NCI-H2081 (cell line): ENCODE measurements around the gene SMIM21.

Source experiments
- DNase-seq, 2 experiments: peaks; one replicate each; lab custom pipeline; 2025; lab: John Stamatoyannopoulos, UW

The SMIM21 gene

GRCh38 chr18:75422341-75422910 lies 5.1 kb downstream of the SMIM21 start:
- no peak for DNase-seq

DNA sequence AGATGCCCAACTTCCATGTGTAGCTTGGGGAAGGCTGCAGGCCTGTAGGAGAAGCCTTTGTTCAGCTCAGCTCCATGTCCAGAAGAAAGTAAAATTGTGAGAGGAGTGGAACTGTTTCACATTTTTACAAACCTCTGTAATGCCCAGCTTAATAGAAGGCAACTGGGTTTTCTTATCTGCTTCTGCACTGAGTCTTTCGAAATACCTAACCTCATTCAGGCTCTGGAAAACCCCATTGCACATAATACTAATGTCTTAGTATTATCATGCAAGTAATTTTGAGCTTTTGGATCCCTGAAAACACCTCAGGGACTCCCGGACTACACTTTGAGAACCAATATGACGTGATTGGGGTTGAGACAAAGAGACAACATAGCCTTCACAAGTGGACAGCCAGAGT lies 5.8 kb downstream of the SMIM21 start:
- DNase-seq, result no peak

DNA sequence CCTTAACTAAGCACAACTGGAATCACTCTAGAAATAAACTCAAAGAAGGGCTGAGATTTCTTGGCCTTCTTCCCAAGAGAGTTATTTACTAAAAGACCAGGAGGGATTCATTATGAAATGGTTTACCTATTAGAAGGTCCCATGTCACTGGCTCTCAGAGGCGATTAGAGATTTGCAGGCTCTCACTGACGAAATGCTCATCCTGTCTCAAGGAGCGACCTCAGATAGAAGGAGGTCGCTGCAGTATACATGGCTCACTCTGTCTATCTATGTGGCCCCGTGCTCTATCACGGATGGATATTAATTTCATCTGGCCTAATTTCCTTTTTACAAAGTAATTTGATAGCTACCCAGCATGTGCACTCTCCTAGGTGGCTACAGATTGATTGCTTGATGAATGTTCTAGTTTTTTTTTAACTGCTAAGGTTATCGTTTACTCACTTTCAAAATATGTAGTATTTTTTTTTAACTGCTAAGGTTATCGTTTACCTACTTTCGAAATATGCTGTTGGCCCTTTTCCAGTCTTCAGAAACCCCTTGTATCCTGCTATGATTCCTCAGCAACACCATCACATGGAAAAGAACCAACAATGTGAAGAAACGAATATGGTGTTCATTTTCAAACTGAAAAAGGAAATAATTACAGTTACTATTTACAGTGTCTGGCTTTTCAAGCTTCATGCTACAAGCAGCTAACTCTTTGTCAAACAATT lies 9.1 kb downstream of the SMIM21 start:
- peak in 1 of 2 experiments; percentile 38 for DNase-seq

GRCh38 chr18:75410611-75411010 lies 16.9 kb downstream of the SMIM21 start:
- DNase-seq, result no peak

- DNase-seq, result no peak
These were observed 17.7 kb downstream of the SMIM21 start for GRCh38 chr18:75409806-75410205.

DNA sequence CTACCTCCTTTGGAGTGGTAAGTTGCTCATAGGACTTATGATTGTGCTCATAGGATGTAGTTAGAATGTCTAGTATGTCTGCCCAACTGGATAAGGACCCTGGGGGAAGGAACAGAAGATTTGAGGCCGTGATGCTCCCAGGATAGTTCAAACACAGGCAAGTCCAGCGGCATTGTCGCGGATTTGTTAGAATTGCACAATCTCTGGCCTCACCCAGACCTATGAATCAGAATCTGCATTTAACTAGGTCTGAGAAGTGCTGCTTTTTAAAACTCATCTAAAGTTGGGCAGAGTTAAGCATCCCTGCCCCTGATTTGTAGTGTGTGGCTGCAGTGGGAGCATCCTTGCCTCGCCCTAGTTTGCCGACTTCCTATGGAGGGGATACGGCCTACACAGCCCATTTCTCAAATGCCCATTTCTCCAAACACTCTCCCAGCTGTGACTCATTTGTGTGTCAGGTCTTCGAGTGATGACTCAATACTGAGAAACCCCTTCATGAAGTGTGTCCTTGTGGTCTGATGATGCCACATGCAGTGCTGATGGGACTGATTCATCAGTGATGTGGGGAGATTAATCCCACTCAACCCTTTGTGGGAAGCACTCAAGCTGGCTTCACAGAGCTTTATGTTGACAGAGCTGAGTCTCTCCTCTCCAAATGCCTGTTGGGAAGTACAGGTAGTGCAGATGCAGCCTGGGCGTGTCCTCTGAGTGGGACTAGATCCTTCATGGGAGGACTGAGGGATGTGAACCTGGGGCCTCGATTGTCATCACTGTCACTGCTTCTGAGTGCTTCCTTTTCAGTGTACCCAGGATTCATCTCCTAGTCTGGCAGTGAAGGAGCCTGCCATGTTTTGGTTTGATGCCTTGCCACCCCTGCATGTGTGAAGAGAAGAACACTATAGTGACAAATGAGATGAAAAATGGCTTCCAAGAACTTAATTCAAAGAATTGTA lies 18.7 kb downstream of the SMIM21 start:
- DNase-seq, result no peak

DNA sequence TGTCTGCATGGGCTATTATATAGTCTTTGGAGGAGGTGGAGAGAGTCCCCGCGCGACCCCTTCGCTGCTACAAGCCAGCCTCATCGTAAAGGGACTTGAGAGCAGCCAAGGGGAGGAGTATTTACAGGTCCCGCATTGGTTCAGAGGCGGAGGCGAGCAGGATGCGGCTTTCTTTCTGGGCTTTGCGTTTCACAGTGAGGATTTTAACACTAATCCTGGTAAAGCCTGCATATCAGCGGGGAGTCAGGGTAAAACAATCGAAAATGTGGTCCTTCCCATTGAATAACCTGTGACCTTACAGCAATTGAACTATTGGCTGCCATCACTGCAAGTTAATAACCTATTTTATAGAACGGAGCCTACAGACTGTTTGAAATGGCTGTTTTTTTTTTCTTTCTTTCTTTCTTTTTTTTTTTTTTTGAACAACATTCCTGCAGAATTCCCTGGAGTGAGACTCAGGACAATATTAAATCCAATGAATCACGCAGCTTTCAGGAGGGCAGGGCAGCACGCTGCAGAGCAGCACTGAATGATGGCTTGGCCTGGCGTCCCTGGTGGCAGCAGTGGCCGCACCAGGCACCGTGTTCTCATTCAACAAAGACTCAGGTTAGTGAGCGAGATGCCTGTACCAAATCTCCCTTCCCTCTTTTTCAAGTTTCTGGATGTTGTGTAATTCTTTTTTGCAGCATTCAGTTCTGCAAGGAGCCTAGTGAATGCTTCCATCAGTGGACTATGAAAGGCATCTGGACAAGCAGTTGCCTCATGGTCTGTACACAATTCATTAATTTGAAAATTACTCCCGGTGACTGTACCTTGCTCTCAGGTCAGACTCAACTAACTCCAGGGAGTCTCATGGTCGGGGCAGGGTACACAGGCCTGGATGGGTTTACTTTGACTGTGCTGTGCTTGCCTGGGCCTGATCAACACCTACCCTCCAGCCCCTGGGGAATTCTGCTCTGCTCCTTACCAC lies 19.8 kb downstream of the SMIM21 start:
- no peak for DNase-seq

GRCh38 chr18:75406491-75407445 lies 20.7 kb downstream of the SMIM21 start:
- DNase-seq, result no peak

- DNase-seq, result no peak
These were observed 22.2 kb downstream of the SMIM21 start for GRCh38 chr18:75405351-75405750.

DNA sequence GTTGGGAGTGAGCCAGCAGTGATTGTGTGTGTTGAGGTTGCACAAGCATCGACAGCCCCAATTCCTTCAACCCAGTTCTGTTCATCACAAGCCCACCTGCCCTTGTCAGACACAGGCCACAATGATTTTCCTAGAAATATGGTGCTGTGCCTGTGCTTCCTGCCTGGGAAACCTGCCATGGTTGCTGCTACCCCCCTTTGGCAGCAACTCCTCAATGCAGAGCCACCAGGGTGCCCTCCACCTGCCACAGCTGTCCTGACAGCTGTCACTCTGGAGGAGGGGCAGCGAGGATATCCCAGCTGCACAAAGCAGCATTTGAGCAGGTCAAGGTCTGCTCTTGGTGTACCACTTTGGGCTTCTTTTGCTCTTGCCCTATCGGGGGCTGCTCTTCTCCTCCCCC lies 27.1 kb downstream of the SMIM21 start:
- peak in 1 of 2 experiments; percentile 57 for DNase-seq

GRCh38 chr18:75395137-75395536 lies 32.4 kb downstream of the SMIM21 start:
- DNase-seq, result no peak

GRCh38 chr18:75393721-75394120 lies 33.8 kb downstream of the SMIM21 start:
- no peak for DNase-seq

DNA sequence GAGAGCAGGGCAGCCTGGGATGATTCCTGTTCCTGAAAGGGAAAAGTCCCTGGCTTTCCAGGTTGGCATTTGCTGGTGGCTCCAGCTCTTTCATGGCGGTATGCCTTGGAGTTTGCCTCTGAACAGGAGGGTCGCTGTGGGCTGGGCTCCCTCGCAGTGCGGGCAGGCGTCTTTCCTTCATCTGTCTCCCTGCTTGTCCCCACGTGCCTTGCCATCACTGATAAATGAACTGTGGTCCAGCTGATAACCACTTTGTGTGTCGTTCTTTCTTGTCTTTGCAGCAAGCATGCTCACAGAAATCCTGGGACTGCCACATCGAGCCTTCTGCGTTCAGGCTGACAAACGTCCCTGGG lies 35.3 kb downstream of the SMIM21 start:
- no peak for DNase-seq

DNA sequence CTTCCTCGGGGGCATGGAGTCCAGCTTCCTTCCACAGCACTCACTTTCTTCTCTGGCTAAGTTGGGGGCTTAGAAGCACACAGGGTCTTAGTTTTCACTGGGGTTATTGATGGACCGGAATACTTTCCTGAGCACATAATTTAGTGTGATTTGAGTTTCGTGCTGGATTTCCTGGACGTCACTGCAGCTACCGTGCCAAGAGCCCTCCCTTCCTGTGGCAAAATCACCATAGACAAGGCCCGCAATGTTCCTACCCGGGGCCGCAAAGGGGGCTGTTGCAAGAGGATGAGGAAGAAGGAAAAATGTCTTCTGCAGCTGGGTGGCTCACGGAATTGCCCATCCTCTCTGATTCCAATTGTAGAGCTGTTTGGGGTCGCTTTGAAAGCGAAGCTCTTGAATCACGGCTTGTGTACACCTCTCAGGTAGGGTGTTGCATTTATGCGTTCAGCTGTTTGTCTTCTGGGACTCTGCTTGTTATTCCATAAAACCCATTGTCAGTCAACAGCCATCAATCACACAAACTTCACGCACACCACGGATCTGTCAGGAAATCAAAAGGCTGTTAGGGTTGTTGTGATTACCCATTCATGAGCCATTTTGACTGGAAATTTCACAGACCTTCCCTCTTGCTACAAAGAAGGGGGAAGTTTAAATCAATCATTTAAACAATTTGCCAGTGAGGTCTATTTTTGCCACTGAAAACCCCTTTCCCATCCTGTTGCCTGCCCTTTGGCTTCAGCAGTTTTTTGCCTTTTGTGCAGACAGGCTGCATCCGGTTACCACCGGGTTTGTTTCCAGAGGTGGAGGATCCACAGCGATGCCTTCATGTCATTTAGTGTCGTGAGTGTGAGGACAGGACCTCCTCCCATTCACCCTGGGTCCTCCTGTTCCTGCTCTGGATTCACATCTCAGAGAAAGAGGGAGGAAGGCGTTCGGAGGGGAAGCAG lies 36.0 kb downstream of the SMIM21 start:
- DNase-seq, result peak in 1 of 2 experiments; percentile 5

DNA sequence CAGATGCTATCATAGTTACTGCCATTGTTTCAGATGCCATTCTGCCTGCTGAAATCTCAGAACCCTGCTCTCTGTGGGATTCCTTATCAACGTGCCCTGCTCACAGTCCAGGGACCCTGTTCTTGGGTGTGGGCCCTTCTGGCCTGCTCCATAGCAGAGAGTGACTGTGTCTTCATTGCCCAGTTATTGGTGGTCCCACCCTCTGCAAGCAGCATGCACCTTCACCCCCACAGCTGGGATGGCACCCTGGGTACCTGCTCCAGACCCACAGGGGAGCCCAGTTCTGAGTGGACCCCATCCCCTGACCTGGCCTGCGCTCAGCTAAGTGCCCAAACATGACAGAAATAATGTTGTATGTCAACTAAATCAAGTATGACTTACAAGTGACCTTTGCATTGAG lies 36.6 kb downstream of the SMIM21 start:
- no peak for DNase-seq

DNA sequence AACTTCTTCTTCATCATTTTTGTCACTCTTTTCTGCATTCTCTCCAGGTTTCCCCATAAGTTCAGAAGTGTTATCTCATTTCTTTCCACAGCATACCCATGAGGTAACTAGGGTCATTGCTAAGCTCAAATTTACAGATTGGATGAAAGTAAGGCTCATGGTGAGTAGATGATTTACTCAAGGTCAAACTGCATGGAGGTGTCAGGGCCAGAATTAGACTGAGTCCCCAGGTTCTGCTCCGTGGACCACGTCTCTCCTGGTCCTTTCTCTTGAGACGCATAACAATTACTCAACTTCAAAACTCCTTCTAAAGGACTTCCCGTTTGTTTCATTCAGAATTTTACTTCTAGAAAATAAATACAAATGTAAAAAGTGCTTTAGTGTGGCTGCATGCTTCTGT lies 43.4 kb downstream of the SMIM21 start:
- no peak for DNase-seq

DNA sequence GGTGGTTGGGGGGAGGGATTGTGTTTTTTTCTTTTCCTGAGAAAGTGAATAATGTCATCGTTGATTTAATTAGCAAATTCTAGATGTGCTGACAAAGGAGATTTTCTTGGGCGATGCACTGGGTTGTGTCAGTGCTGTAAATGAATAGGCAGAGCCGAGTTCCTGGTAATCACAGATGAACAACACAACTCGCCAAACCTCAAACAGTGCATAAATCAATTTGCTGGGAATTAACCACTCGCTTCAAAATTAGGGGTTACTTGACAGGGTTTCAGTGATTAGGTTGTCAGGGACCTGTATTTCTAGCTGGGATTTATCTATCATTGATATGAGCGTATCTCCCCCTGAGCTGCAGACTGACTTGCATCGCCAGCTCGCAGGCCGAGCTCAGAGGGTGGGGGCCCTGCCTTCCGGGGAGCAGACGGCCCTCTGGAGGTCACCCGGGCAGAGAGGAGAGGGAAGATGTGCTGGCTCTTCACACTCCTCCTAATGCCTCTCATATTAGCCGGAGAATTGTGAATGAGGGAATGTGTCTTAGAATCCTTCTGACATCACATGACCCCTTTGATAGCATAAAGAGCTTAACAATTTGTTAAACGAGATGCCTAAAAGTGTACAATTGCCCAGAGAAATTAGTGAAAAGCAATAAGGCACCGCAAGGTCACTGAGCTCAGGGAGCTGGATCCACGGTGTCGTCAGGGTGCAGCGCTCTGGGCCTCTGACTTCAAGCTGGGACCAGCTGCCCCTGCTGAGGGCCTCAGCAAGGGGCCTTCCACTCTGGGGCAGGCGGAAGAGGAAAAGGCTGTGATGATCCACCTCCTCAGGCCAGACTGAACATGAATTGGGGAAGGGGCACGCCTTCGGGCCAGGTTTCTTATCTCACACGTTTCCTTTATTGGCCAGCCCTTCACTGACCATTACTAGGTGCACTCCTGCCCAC lies 48.9 kb downstream of the SMIM21 start:
- peak in 1 of 2 experiments; percentile 23 for DNase-seq

- no peak for DNase-seq
These were observed 49.6 kb downstream of the SMIM21 start for GRCh38 chr18:75377926-75378325.
